Astrocyte of the spinal cord (primary cell): ENCODE results near the gene TMED1.
A peak's percentile ranks its signal among the peaks of the same experiment; 100 is the strongest.

Source experiments
- DNase-seq: peaks from one replicate; pipeline ENCODE4 v3.0.0; 2011; ENCODE audit warnings: low read depth, low spot score
- H3K4me3 ChIP-seq: 2 replicates; pipeline ENCODE4 v1.5.1; 2011; ENCODE audit warnings: low read depth, mild to moderate bottlenecking, low read length, moderate library complexity
- CTCF ChIP-seq: IDR thresholded peaks from 2 replicates; pipeline ENCODE4 v1.5.1; 2012; ENCODE audit warnings: low read depth, mild to moderate bottlenecking, low read length, inconsistent platforms
- in situ Hi-C: cut with HindIII; loops from 2 replicates; pipeline ENCODE4 v1.10.0; 2017; ENCODE audit warnings: low sequenced_read_pairs

The TMED1 gene

GRCh38 chr19:10868872-10869547 lies 33.0 kb upstream of the TMED1 start:
- no peak for TF ChIP-seq CTCF
- in situ Hi-C loops: no loop called here
- DNase-seq: no peak
- H3K4me3 ChIP-seq: no peak overlapping the region

DNA sequence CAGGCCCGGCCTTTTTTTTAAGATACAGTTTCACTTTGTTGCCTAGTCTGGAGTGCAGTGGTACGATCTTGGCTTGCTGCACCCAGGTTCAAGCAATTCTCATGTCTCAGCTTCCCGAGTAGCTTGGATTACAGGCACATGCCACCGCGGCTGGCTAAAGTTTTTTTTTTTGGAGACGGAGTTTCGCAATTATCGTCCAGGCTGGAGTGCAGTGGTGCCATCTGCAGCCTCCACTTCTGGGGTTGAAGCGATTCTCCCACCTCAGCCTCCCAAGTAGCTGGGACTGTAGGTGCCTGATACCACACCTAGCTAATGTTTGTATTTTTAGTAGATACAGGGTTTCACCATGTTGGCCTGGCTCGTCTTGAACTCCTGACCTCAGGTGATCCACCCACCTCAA lies 30.5 kb upstream of the TMED1 start:
- H3K4me3 ChIP-seq: no peak overlapping the region
- no peak for TF ChIP-seq CTCF
- in situ Hi-C loops: no loop called here
- no peak for DNase-seq

DNA sequence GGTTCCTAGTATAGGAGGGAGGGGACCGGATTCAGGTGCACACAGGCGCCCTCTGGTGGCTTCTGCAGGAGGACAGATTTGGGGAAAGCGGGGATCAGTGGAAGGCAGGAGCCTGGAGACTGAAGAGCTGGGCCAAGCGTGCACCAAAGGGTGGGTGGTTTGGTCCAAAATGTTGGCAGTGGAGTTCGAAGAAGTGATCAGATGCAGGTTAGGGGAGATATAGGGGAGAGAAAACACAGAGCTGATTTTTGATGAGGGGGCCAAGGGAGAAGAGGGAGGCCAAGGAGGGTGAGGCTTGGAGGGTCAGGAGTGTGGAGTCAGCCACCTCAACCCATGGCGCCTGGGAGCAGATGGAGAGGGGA lies 28.5 kb upstream of the TMED1 start:
- no peak overlapping the region for H3K4me3 ChIP-seq
- peak; percentile 97 for TF ChIP-seq CTCF
- peak; percentile 70 for DNase-seq
- in situ Hi-C loops: no loop called here

- peak; percentile 56 for DNase-seq
- in situ Hi-C loops: no loop called here
- no peak for TF ChIP-seq CTCF
- no peak overlapping the region for H3K4me3 ChIP-seq
These were observed 27.2 kb upstream of the TMED1 start for GRCh38 chr19:10863107-10863717.

GRCh38 chr19:10862561-10863106 lies 26.6 kb upstream of the TMED1 start:
- no peak for TF ChIP-seq CTCF
- in situ Hi-C loops: no loop called here
- H3K4me3 ChIP-seq: no peak overlapping the region
- no peak for DNase-seq

GRCh38 chr19:10861103-10861651 lies 25.2 kb upstream of the TMED1 start:
- no peak overlapping the region for H3K4me3 ChIP-seq
- DNase-seq: no peak
- in situ Hi-C loops: no loop called here
- TF ChIP-seq CTCF: peak; percentile 56
